Measurements from ENCODE around the gene MAD1L1. TPM values are rescaled to one million over a fixed set of nuclear protein-coding genes. Genes with fewer than 3 reads are reported as not detected.

Gene MAD1L1
- polyA plus RNA-seq, 1 donor: 21.2 TPM

DNA sequence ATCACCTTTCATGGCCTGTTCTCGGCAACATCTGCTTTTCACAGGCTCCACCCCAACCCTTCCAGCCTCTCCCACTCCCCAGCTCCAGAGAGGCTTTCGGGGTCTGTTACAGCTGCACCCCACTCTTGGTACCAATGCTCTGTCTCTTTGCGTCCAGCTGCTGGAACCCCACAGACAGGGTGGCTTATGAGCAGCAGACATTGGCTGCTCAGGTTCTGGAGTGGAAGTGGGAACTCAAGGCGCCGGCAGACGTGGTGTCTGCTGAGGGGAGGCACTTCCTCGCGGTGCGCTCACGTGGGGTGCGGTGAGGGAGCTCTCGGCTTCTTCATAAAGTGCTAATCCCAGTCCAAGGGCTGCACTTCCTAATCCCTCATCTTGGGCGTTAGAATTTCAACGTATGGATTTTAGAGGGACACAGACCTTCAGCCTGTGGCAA, 377.0 kb downstream of the MAD1L1 start:
- no peak for DNase-seq (ENCODE audit: low read depth)

DNA sequence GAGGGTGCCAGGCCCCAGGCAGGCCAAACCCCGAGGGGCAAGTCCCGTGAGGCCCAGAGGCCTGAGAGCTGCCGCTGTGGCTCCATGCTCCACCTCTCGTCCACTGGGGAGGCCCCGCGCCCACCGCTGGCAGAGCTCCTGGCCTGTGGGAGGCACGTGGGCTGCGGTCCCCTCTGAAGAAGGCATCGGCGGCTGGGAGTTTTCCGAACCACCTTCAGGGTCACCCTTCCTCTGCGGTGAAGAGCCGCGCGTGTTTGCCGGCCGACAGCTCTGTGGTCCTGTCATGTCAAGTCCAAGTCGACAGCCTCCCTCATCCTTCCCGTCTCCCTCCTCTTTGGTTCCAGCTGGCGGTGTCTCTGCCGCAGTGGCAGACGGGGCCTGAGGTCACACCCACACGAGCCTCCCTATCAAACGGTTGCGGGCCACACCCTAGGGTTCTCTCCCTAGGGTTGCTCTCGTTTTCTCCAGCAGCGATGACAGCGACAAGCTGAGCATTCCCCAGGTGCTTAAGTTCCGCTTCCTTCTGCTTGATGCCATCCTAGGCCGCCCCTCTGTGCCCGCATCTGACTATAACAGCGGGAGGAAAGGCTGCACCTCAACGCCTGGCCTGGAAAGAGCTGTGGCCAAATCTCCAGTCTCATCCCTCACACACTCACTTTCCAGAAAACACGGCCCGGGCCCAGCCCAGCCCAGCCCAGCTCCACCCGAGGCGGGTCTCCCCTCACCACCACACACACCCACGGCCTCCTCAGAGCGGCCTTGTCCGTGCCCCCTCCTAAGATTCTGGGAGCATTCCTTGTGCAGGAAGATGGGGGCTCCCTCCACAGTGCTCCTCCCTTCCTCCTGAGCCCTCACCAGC, 377.6 kb downstream of the MAD1L1 start:
- DNase-seq (ENCODE audit: low read depth): no peak

DNA sequence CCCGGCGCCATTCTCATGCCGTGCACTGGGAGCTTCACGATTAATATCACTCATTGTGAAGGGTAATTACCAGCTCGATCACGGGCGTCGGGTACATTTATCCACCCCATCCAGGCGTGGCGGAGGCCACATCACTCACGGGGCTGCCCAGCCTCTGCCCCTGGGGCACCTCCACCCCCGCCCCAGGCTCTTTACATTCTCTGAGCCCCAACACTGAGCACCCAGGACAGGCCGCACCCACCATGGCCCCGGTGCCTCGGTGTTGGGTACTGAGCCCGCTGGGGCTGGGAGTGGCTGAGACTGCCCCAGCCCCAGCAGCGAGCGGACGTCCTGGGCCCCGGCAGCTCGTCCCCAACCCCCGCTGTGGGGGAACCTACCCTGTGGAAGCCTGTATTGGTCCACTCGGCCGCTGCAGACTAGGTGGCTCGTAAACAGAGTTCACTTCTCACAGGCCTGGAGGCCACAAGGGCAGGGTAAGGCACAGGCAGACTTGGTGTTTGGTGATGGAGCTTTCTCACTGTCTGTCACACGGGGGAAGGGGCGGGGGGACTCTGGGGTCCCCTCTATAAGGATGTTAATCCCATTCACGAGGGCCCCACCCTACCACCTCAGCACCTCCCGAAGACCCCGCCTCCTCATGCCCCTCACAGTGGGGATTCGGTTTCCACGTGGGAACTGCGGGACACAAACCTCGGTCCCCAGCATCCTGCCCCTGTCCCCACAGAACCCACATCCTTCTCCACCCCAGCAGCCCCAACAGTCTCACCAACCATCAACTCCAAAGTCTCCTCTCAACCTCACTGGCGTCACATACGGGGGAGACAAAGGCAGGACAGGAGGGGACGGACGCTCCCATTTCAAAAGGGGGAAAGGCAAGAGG, 378.5 kb downstream of the MAD1L1 start:
- no peak for DNase-seq (ENCODE audit: low read depth)

DNA sequence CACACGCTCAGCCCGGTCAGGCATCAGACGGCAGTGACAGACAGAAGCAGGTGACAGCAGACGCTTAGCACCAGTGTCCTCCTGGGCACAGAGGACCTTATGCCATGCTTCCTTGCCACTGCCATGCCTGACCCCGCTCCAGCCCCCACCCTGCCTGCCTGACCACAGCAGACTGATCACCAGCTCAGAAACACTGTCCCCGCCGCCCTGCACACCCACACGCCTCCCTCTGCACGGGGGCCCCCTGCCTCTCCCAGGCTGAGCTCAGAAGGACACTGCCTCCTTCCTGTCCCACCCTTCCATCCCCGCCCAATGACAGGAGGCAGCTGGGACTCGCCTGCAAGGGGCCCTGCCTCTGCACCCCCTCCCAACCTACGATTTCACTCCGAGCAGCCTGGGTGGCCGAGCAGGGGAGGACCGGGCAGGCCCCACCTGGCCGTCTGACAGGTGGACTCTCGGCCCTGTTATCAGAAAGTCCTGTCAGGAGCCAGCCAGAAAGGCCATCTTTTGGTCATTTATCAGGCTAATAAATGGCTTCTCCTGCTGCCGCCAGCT, 379.2 kb downstream of the MAD1L1 start:
- DNase-seq (ENCODE audit: low read depth): no peak

DNA sequence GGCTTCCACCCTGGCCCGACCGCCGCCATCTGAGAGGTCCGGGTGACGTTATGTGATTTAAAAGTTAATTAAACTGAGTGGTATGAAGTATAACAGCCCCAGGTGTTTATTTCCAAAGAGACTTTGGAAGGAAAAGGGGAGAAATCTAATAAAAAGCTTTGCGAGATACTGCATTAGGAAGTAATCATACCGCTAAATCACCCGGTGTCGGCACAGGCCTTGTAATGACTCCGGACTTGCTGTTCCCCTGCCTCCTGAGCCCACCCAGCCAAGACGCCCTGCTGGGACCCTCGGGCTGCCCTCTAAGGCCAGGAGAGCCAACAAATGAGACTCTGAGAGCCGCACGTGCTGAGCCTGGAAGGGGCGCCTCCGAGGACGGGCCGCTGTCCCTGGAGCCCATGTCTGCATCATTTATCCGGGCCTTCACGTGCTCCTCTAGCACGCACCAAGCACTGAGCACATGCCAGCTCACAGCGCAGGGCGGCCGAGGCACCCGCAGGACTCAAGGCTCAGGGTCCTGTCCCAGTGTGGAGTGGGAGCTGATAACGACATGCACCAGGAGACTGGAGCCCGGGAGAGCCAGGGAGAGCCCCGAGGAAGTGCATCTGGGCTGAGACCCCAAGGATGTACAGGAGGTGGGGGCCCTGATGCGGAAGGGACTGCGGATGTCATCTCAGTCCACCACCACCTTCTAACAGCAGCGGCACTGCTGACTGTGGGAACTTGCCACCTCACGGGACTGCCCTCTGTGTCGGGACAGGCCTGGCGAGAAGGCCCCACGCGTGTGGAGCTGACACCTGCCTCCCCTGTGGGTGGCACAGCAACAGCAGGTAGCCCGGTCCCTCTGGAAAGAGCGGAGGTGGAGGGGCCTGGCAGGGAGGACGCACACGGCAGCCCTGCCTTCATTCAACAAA, 380.0 kb downstream of the MAD1L1 start:
- DNase-seq (ENCODE audit: low read depth): no peak

DNA sequence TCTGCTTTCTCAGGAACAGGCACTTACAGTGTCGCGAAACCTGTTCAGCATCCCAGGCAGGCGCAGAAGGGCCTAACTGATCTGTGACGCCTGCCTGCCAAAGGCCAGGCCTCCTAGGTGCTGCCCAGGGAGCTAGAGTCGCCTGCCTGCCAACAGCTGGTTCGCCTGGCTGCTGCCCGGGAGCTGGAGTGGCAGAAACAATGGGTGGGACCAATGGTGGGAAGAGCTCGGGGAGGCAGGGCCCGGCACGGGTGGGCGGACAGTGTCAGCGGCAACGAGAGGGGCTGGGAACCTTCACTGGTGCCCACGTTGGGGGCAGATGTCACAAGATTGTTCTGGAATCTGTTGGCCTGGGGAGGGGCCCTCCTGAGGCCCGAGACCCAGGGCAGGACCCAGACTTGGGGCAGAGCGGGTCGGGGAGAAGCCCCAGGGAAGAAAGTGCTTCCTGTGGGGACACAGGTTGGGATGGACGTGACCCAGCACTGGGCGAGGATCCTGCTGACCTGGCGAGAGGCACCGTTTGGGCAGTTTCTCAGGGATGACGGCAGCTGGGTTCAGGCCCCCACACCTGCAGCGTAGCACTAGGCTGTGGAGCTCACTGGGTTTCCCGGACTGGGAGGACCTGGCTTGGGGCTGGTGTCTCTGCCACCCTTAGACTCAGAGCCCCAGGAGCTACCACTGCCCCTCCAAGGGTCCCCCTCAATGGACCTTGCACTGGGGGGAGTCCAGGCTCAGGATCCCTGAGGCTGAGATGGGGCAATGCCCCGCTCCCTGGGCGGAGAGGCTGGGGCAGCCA, 380.8 kb downstream of the MAD1L1 start:
- no peak for DNase-seq (ENCODE audit: low read depth)

DNA sequence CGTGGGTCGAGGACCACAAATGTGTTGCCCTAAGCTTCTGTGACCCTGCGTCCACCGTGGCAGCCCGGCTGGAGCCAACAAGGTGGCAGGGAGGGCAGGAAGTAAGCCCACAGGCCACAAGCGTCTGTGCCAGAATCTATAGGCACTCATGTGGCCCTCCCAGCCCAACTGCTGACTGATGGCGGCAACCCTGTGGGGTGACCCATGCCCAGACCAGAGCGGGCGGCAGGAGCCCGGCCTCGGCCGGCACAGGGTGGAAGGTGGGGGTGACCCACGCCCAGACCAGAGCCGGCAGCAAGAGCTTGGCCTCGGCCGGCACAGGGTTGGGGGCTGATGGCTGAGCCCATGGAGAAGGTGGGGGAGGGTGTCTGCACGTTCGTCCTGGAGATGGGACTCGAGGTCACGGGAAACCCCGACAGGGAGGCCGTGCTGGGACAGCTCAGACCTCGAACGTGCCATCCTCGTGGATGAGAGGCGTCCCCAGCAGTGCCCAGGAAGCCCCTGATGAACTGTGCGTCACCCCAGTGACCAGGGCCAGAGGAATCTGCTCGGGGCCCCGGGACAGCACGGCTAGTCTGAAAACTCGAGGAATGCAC, 381.7 kb downstream of the MAD1L1 start:
- no peak for DNase-seq (ENCODE audit: low read depth)

DNA sequence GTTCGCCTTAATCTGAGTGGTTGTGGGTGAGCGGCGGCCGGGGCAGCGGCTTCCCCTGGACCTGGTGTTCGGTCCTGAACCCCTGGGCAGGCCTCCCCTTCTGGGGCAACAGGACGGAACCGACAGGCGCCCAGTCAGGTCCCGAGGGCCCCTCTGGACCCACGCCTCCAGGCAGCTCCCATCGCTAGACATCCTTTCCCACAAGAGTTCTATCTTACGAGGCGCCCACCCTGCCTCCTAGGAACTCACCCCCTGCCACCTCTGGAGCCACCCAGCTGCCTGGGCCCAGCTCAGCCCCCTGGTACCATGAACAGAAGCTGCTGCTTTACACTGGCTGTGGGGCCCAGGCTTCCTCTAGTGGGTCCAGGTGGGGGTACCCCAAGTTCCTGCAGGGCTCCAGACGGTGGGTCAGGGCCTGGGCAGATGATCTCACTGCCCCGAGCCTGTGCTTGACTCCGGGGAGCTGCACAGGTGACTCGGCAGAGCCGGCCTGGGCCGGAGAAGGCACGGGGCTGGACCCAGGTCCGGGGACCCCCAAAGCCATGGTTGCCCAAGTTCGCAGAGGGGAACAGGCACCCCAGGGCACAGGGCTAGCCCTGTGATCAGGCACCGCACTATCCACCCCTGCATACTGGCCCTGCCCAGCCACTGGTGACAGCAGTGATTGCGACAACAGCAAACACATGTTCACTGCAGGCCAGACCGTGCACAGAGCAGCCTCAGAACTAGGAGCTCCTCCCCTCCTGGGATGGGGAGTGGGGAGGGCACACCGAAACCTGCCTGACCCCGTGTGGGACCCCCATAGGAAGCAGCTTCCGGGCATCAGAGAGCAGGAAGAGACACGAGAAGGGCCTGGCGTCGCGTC, 382.4 kb downstream of the MAD1L1 start:
- no peak for DNase-seq (ENCODE audit: low read depth)

DNA sequence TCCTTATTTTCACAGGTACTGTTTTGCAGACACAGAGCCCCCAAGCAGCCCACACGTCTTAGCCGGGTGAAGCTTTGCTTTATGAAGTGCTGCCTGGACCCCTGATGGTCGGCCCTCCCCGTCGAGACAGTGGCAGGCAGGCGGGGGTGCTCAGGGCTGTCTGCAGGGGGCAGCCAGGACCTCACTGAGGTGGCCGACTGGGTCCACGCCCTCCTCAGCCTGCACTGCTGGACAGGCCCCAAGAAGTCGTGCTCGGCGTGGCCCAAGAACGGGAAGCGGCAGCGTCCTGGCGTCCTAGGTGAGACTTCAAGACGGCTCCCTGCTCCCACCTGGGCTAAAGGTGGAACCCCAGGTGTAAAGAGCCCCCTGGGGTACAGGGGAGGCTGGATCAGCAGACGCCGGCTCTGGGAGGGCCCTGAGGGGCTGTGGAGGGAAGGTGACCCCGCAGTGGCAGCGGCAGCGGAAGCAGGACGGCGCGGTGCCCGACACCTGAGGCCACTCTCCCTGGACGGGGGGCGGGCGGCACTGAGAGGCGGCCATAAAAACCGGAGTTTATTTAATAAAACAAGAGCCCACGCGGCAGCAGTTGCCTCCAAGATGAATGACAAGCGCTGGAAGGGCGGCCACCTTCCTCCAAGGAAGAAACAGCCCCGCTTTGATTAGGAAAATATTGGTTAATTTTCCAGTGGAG, 383.2 kb downstream of the MAD1L1 start:
- no peak for DNase-seq (ENCODE audit: low read depth)

DNA sequence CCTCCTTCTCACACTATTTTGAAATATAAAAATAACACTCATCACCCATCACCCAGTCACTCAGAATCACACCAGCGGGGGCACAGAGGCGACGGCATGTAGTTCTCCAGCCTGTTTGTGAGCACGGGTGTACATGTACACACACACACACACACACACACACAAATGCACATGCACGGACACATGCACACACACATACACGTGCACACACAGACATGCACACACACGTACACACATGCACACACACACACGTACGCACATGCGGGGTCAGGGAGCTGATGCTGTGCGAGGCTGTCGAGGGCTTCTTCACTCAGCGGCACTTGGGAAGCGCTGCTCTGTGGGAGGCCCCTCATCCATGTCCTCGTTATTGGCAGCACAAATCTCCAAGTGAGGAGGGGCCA, 383.8 kb downstream of the MAD1L1 start:
- no peak for DNase-seq (ENCODE audit: low read depth)

DNA sequence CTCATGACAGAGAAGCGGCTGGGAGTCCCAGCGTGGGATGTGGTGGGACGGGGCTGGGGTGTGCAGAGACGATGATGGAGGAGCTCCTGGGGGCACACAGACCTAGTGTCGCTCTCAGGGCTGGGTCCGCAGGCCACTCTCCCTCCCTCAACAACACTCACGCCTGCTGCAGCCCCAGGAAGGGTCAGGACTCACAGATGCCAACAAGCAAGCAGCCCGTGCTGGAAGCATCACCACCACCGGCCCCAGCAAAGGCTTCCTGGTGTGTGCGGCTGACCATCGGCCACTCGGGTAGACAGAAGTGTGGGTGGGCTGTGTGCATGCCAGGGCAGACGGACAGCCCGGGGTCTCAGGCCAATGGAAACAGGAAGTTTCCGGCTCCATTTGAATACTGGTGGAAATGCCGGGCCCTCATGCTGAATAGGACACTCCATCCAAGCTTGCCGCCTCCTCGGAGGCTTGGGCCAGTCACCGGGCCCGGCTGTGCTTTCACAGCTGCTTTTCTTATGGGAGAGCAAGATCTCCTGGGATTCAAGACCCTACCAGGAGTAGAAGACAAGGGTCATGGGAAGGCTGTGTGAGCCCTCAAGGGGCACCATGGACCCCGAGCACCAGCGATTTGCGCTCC, 384.6 kb downstream of the MAD1L1 start:
- DNase-seq (ENCODE audit: low read depth): no peak

DNA sequence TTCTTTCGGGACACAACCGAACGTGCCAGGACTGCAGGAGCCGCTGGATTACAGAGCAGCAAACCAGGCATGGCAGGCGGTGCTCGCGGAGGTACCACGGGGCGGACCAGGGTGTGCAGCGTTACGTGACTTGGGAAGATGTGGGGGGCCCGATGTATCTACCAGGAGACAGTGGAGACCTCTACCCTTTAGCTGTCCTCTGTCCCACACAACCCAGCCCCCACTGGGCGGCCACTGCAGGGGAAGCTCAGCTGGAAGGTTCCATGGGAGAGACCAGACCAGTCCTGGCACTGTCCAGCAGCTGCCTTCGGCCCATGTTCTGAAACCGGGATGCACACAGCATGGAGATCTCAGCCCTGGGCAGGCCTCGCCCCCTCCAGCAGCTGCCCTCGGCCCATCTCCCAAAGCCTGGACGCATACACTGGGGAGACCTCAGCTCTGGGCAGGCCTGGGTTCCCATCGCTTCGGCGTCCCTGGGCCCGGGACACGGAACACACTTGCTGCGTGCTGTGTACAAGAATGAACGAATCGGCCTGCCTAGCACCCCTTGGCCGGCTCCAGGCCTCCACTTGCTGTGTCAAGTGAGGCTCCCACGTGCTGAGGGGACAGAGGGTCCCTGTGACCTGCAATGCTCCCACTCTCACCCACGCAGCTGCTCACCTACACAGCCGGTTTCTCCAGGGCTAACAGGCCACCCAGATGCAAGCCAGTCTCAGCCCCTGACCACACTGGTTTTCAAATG, 385.3 kb downstream of the MAD1L1 start:
- DNase-seq (ENCODE audit: low read depth): no peak

DNA sequence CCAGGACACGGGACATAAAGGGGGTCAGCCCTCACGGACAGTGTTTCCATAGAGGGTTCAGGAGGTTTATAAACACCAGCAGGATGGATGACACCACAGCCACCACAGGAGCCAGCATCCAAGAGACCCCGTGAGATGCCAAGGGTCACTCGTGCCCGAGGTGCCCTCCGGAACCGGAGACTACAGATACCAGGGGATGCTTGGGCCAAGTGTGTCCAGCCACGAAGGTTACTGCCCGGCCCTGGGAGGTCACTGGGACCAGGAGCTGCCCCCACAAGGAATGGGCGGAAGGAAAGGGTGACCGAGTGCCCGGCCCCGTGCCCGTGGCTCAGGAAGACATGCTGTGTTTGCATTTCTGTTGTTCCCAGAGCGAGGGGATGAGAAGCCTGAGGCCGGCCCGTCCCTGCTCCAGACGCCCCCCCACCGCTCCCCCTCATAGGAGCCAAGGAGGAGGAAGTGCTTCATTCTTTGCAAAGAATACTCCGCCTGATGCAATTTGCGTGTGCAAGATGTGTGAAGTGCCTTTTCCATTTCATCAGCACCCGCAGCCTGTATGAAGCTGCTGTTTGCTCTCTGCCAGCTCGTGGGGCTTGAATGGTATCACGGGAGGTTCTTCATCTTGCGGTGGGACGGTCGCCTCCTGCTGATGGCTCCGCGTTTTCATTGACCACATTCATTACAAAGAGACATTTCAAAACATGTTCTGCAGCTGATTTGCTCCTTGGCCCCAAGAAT, 386.2 kb downstream of the MAD1L1 start:
- no peak for DNase-seq (ENCODE audit: low read depth)

DNA sequence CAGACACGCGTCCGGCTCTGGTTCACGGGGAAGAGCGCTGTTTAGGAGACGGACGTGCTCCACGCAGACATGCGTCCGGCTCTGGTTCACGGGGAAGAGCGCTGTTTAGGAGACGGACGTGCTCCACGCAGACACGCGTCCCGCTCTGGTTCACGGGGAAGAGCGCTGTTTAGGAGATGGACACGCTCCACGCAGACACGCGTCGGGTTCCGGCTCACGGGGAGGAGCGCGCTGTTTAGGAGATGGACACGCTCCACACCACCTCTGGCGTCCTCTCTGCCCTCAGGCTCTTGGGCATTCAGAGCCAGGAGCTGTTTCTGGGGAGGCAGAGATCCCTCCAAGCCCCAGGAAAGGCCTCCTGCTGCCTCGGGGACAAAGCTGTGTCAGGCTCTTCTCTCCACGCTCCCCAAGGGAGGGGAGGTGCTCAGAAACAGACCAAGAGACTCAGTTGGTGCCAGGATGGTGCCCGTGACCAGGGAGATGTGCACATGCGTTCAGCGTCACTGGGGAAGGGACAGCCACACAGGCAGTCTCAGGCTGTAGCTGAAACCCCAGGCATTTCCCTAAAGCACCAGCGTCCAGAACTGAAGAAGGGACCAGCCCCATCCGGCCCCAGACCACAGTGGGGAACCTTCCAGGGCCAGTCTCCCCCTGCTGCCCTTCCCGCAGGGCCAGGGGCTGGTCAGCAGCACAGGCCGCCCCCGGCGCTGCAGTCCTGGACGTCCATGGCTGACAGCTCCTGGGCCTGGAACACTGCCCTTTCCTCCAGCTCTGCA, 387.0 kb downstream of the MAD1L1 start:
- DNase-seq (ENCODE audit: low read depth): no peak

DNA sequence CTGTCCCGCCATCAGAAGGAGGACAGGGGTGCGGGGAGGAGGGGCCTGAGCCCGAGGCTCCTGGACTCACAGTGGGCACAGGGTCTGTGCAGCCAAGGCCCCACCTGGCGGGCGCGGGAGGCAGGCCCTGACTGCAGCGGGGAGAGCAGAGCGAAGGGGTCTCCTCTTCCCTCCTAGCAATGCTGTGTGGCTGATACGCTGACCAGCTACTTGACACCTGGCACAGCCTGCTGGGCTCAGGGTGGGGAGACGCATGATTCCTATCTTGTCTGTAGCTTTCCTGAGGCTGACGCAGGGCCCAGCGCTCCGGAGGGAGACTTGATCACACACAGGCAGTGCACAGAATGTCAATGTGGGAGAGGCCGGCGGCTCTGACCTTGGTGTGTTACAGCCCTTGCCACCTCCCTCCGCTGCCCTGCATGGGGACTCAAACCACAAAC, 387.8 kb downstream of the MAD1L1 start:
- no peak for DNase-seq (ENCODE audit: low read depth)
